B cell (primary cell): ENCODE data around the gene SLC9C2. TPM values are rescaled to one million over a fixed set of nuclear protein-coding genes. Genes with fewer than 3 reads are reported as not detected.

Source experiments
- ATAC-seq: fragments of 200-7000 bp; cut with Tn5 transposase; one replicate; pipeline ENCODE4 v1.10.0; 2021; ENCODE audit warnings: low read depth, mild to moderate bottlenecking, moderate number of reproducible peaks, moderate library complexity
- CTCF ChIA-PET: fragments of 350-600 bp; sonication (Branson Sonifier 250); formaldehyde crosslinking; loops from one replicate; lab custom pipeline; 2021; ENCODE audit warnings: antibody characterized with exemption, inconsistent platforms; lab: Charles Lee
- POLR2A ChIA-PET: fragments of 350-600 bp; sonication (Branson Sonifier 250); formaldehyde crosslinking; loops from one replicate; lab custom pipeline; 2021; ENCODE audit warnings: antibody characterized with exemption; lab: Charles Lee
- DNase-seq: peaks from one replicate; pipeline ENCODE4 v3.0.0; 2013
- H2AFZ ChIP-seq: 2 replicates; pipeline ENCODE4 v1.6.1; 2012; ENCODE audit warnings: mild to moderate bottlenecking, low read depth, low read length; ENCODE audit not compliant: insufficient read depth, poor library complexity, severe bottlenecking
- H3K27ac ChIP-seq, 2 donors: 1 replicate in 1 of 2; 2 replicates in 1 of 2; pipeline ENCODE4 v1.5.1; 2012 to 2013; ENCODE audit warnings: low read length in 2 of 2, mild to moderate bottlenecking in 2 of 2, moderate library complexity in 1 of 2
- H3K27me3 ChIP-seq, 4 experiments: fragments of 200-600 bp in 1 of 4; sonication (generic) in 1 of 4; replicated peaks in 1 of 4; 1 replicate in 2 of 4; 2 replicates in 2 of 4; pipeline versions ENCODE4 v1.6.1 to v1.7.0; 2013 to 2016; ENCODE audit warnings: low read length in 3 of 4, mild to moderate bottlenecking in 2 of 4, mixed read lengths in 1 of 4, moderate library complexity in 1 of 4; ENCODE audit not compliant: insufficient read depth in 4 of 4, control insufficient read depth in 3 of 4; ENCODE audit errors: control extremely low read depth in 1 of 4
- H3K36me3 ChIP-seq, 2 experiments: replicated peaks in 1 of 2; 1 replicate in 1 of 2; 2 replicates in 1 of 2; pipeline versions ENCODE4 v1.6.1 to v1.7.1; 2013; ENCODE audit warnings: low read length in 1 of 2; ENCODE audit not compliant: insufficient read depth in 2 of 2, control insufficient read depth in 1 of 2; ENCODE audit errors: control extremely low read depth in 1 of 2, extremely low read depth in 1 of 2
- H3K4me1 ChIP-seq, 2 donors: fragments of 200-600 bp in 1 of 2; sonication (generic) in 1 of 2; 1 replicate in 1 of 2; 2 replicates in 1 of 2; pipeline versions ENCODE4 v1.5.1 to v1.6.1; 2013 to 2017; ENCODE audit warnings: low read length in 2 of 2; ENCODE audit not compliant: control insufficient read depth in 2 of 2, insufficient read depth in 2 of 2
- H3K4me2 ChIP-seq: replicated peaks from 2 replicates; pipeline ENCODE3; 2012; ENCODE audit warnings: mild to moderate bottlenecking, low read depth, low read length; ENCODE audit not compliant: poor library complexity, severe bottlenecking
- H3K4me3 ChIP-seq, 5 experiments: fragments of 200-600 bp in 1 of 5; sonication (generic) in 1 of 5; 1 replicate in 3 of 5; 2 replicates in 2 of 5; pipeline versions ENCODE4 v1.5.1 to v1.7.0; 2011 to 2016; ENCODE audit warnings: low read length in 4 of 5, mild to moderate bottlenecking in 4 of 5, low read depth in 2 of 5, control low read depth in 1 of 5, moderate library complexity in 1 of 5; ENCODE audit not compliant: insufficient read depth in 1 of 5; ENCODE audit errors: control extremely low read depth in 1 of 5, extremely low read depth in 1 of 5
- H3K79me2 ChIP-seq: fragments of 200-600 bp; sonication (generic); one replicate; pipeline ENCODE4 v1.6.0; 2016; ENCODE audit warnings: low read length; ENCODE audit not compliant: control insufficient read depth, insufficient read depth
- H3K9ac ChIP-seq: fragments of 200-600 bp; sonication (generic); 2 replicates; pipeline ENCODE4 v1.6.1; 2017; ENCODE audit warnings: mild to moderate bottlenecking, low read length, moderate library complexity
- H3K9me3 ChIP-seq, 3 donors: one replicate each; pipeline versions ENCODE4 v1.6.1 to v1.7.1; 2013; ENCODE audit warnings: low read length in 2 of 3; ENCODE audit not compliant: control insufficient read depth in 2 of 3, insufficient read depth in 1 of 3; ENCODE audit errors: control extremely low read depth in 1 of 3
- H4K20me1 ChIP-seq: 2 replicates; pipeline ENCODE4 v1.6.0; 2012; ENCODE audit warnings: mild to moderate bottlenecking, low read length; ENCODE audit not compliant: insufficient read depth, control insufficient read depth, poor library complexity, severe bottlenecking
- H3K27ac Mint-ChIP-seq: one replicate; pipeline ENCODE4 v1.8.0; 2021; ENCODE audit warnings: mixed read lengths
- H3K27me3 Mint-ChIP-seq: one replicate; pipeline ENCODE4 v1.8.0; 2021; ENCODE audit warnings: mixed read lengths
- H3K4me1 Mint-ChIP-seq: one replicate; pipeline ENCODE4 v1.8.0; 2021; ENCODE audit warnings: mixed read lengths
- H3K4me3 Mint-ChIP-seq: one replicate; pipeline ENCODE4 v1.8.0; 2021; ENCODE audit warnings: mixed read lengths
- H3K9me3 Mint-ChIP-seq: one replicate; pipeline ENCODE4 v1.8.0; 2022; ENCODE audit warnings: mixed read lengths; ENCODE audit not compliant: insufficient read depth
- CTCF ChIP-seq: fragments of 200-600 bp; IDR thresholded peaks from one replicate; pipeline ENCODE4 v1.8.0; 2022; ENCODE audit warnings: antibody characterized with exemption, mild to moderate bottlenecking
- EZH2 ChIP-seq: IDR thresholded peaks from 2 replicates; pipeline ENCODE4 v1.6.1; 2012; ENCODE audit warnings: borderline replicate concordance, low read depth, mild to moderate bottlenecking, moderate library complexity, low read length; ENCODE audit not compliant: insufficient read depth, poor library complexity, severe bottlenecking
- WGBS: methylation state at CpG from one replicate; pipeline ENCODE4 v1.1.5; 2013; ENCODE audit warnings: missing lambda C conversion rate; ENCODE audit not compliant: insufficient coverage; 5-methylcytosine and 5-hydroxymethylcytosine counted together
- intact Hi-C: fragments of 100-400 bp; cut with micrococcal nuclease; formaldehyde crosslinking; loops from one replicate; pipeline ENCODE4 v1.10.0; 2022
- polyA plus RNA-seq: library from polyadenylated mRNA; depleted of rRNA; stranded (reverse); fragments of >200 nt; gene quantifications from 2 replicates; pipeline ENCODE4 v1.2.3, GENCODE V29; 2012
- total RNA-seq, 2 donors: library from RNA; stranded (reverse); fragments of 120-200 nt in 1 of 2; gene quantifications; 1 replicate in 1 of 2; 2 replicates in 1 of 2; pipeline versions ENCODE4 v1.2.3 to v1.2.4, GENCODE V29; 2013 to 2022

SLC9C2 gene
- total and polyA plus RNA-seq, 2 donors (not counting 1 experiment from before 2014, with no cell fraction given), result not detected

DNA sequence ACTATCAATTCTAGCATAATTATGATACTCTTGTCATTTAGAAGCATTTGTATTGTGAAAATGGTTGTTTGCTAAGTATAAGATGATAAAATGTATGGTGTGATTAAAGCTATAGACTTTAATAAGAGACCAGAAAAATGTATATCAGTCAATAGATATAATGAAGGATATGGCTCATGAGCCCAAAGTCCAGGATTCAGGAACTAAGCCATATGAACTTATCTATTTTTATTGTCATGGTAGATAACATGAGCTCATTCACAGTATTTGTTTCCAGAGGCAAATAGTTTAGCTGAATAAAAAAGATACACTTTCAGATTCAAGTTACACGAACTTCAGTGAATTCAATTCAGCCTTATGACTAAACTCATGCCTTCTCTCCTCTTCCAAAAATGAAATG is 93.1 kb downstream of the SLC9C2 start:
- H3K27me3 ChIP-seq, result no peaks in the 10 kb centered on the region
- ATAC-seq (no peak), DNase-seq (no peak)
- intact Hi-C loops, result no loop called here
- H3K9me3 ChIP-seq, result no peaks in the 10 kb centered on the region
- Mint-ChIP-seq H3K27me3 (peaks cover 7% of the 10 kb centered on the region), H3K9me3 (peaks cover 2% of the 10 kb centered on the region), H3K27ac (no peak overlapping the region), H3K4me1 (no peaks in the 10 kb centered on the region), H3K4me3 (no peak overlapping the region)
- no peaks in the 10 kb centered on the region for H3K36me3 ChIP-seq
- H4K20me1 ChIP-seq, result no peaks in the 10 kb centered on the region
- no peak overlapping the region for H3K4me2 ChIP-seq
- WGBS, result 82% methylated on average over 1 of the region's 1 CpG
- H3K4me3 ChIP-seq, result no peak overlapping the region
- no peak overlapping the region for H2AFZ ChIP-seq
- CTCF ChIA-PET, result interaction anchor here (0.7 kb wide), 1 partner anchor 298 kb away, joined by 3 read pairs; no protein-coding TSS in a partner anchor
- no peak overlapping the region for H3K27ac ChIP-seq
- H3K4me1 ChIP-seq, result no peaks in the 10 kb centered on the region
- H3K9ac ChIP-seq, result no peak overlapping the region
- POLR2A ChIA-PET, result no interaction called here
- H3K79me2 ChIP-seq, result no peaks in the 10 kb centered on the region
- TF ChIP-seq EZH2 (no peak), CTCF (no peak)

DNA sequence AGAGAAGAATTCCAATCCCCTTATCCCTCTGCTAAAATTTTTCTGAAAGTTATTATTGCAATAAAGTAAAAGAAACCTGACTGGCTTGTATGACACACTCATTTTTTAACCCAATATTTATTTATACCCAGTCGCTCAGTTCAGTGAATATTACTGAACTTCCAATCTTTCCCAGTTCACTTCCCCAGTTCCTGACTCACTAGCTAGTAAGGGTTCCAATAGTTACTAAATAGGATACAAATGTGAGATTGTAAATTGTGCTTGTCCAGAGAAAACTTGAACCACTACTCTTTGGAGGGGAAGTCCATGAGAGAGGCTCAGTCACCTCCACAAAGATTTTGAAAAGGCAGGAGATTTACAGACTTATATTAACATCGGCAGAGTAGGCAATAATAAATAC is 94.3 kb downstream of the SLC9C2 start:
- no peaks in the 10 kb centered on the region for H3K9me3 Mint-ChIP-seq
- H3K36me3 ChIP-seq, result no peaks in the 10 kb centered on the region
- no peak overlapping the region for H3K4me3 Mint-ChIP-seq
- peaks cover 2% of the 10 kb centered on the region for H3K27me3 Mint-ChIP-seq
- ChIA-PET CTCF (no interaction called here), POLR2A (no interaction called here)
- intact Hi-C loops, result no loop called here
- WGBS, result no CpG with 5 or more reads among the region's 2 CpGs
- no peaks in the 10 kb centered on the region for H3K4me1 ChIP-seq
- no peaks in the 10 kb centered on the region for H3K4me1 Mint-ChIP-seq
- no peaks in the 10 kb centered on the region for H3K79me2 ChIP-seq
- no peak overlapping the region for H3K9ac ChIP-seq
- ATAC-seq, result no peak
- no peak overlapping the region for H3K4me3 ChIP-seq
- no peak for DNase-seq
- H3K27me3 ChIP-seq, result no peaks in the 10 kb centered on the region
- H4K20me1 ChIP-seq, result no peaks in the 10 kb centered on the region
- TF ChIP-seq EZH2, result no peak
- no peak for TF ChIP-seq CTCF
- no peaks in the 10 kb centered on the region for H3K9me3 ChIP-seq
- no peak overlapping the region for H3K4me2 ChIP-seq
- no peak overlapping the region for H2AFZ ChIP-seq
- H3K27ac Mint-ChIP-seq, result no peak overlapping the region
- no peak overlapping the region for H3K27ac ChIP-seq
